PC-3 (cell line): ENCODE measurements around the gene PRKCE.

ENCODE experiments used
- CTCF ChIP-seq: fragments of 300-600 bp; sonication (generic); conservative IDR thresholded peaks from 2 replicates; pipeline ENCODE4 v1.5.1; 2017; ENCODE audit warnings: antibody characterized with exemption, low read depth, mild to moderate bottlenecking, low read length
- EZH2 ChIP-seq: fragments of 300-600 bp; sonication (generic); IDR thresholded peaks from one replicate; pipeline ENCODE4 v1.6.1; 2017; ENCODE audit warnings: antibody characterized with exemption, mild to moderate bottlenecking, low read length; ENCODE audit not compliant: unreplicated experiment
- EZH2phosphoT487 ChIP-seq: fragments of 300-600 bp; sonication (generic); IDR thresholded peaks from 2 replicates; pipeline ENCODE4 v1.6.1; 2018; ENCODE audit warnings: mild to moderate bottlenecking, antibody characterized with exemption, low read length, borderline replicate concordance

- TF ChIP-seq CTCF (no peak), EZH2 (no peak), EZH2phosphoT487 (no peak)
Observed at GRCh38 chr2:45889053-45889452, 237.6 kb downstream of the PRKCE start.
